Kidney (tissue), 14 donors: Measurements from ENCODE around the gene ASCL5. TPM values are rescaled to one million over a fixed set of nuclear protein-coding genes. Genes with fewer than 3 reads are reported as not detected.

Experiments used
- DNase-seq, 5 donors: peaks; one replicate each; pipeline ENCODE4 v3.0.0-alpha.2; 2013 to 2020
- FAIRE-seq: peaks from 2 replicates; lab custom pipeline; 2012; peaks lifted over from hg19 to GRCh38; lab: Jason Lieb, UNC
- H3K27ac ChIP-seq, 2 donors: one replicate each; pipeline ENCODE4 v1.7.0; 2013; ENCODE audit warnings: low read depth in 2 of 2, low read length in 2 of 2, inconsistent platforms in 1 of 2
- H3K27me3 ChIP-seq: one replicate; pipeline ENCODE4 v1.7.1; 2013; ENCODE audit warnings: low read length, inconsistent platforms; ENCODE audit not compliant: control insufficient read depth, insufficient read depth
- H3K36me3 ChIP-seq, 3 donors: one replicate each; pipeline versions ENCODE4 v1.7.0 to v1.7.1; 2013; ENCODE audit warnings: low read length in 3 of 3, control low read depth in 1 of 3, inconsistent platforms in 1 of 3; ENCODE audit not compliant: insufficient read depth in 3 of 3, control insufficient read depth in 2 of 3
- H3K4me1 ChIP-seq, 3 donors: one replicate each; pipeline versions ENCODE4 v1.7.0 to v1.7.1; 2013; ENCODE audit warnings: low read length in 3 of 3, inconsistent platforms in 1 of 3, low read depth in 1 of 3; ENCODE audit not compliant: control insufficient read depth in 2 of 3, insufficient read depth in 2 of 3
- H3K4me3 ChIP-seq, 3 donors: one replicate each; pipeline versions ENCODE4 v1.7.0 to v1.8.1; 2013; ENCODE audit warnings: low read length in 3 of 3, control low read depth in 1 of 3, inconsistent platforms in 1 of 3
- H3K9ac ChIP-seq, 3 donors: one replicate each; pipeline versions ENCODE4 v1.7.0 to v1.7.1; 2013; ENCODE audit warnings: low read length in 3 of 3, control low read depth in 1 of 3, inconsistent platforms in 1 of 3
- H3K9me3 ChIP-seq, 3 donors: one replicate each; pipeline versions ENCODE4 v1.7.0 to v1.7.1; 2013; ENCODE audit warnings: low read length in 3 of 3, control low read depth in 1 of 3, inconsistent platforms in 1 of 3; ENCODE audit not compliant: control insufficient read depth in 2 of 3, insufficient read depth in 1 of 3
- intact Hi-C: fragments of 100-400 bp; cut with DNase I; formaldehyde crosslinking; loops from one replicate; pipeline ENCODE4 v1.11.1; 2022
- polyA plus RNA-seq: library from polyadenylated mRNA; stranded (reverse); fragments of 350-450 nt; fragmentation: Illumina TruSeq; extraction: RNeasy Lipid Tissue Mini Kit (QIAGEN cat#74804); gene quantifications from one replicate; pipeline ENCODE4 v1.2.3, GENCODE V29; 2014; ENCODE audit warnings: low read depth, low replicate concordance; ENCODE audit not compliant: insufficient read depth
- total RNA-seq: library from RNA; stranded (reverse); fragmentation: NEBNext Ultra II Directional; extraction: Animal tissue kit (Norgen Biotek cat#: 25700); gene quantifications from one replicate; pipeline ENCODE4 v1.2.1, GENCODE V29; 2021
- TF ChIP-seq, protein P1 (sequence below): IDR thresholded peaks from 3 replicates; pipeline ENCODE4 v1.5.1; 2012; ENCODE audit warnings: mild to moderate bottlenecking, moderate library complexity, borderline replicate concordance; ENCODE audit not compliant: insufficient read depth; ENCODE audit errors: extremely low read depth
- donor health status: control.
- donor health status: control.
- donor health status: control.
- donor health status: control.
- donor health status: control.
- donor health status: DM: yes; HTN: yes; CAD: no.
- donor health status: Normal renal cell carcinoma (clear cell type).

Gene ASCL5
- total and polyA plus RNA-seq, 2 donors from 2014 or later = not detected

GRCh38 chr1:201080135-201080534 lies 46.8 kb downstream of the ASCL5 start:
- no peaks in the 10 kb centered on the region for H3K9me3 ChIP-seq
- DNase-seq (no peak), FAIRE-seq (no peak)
- H3K4me1 ChIP-seq = no peaks in the 10 kb centered on the region
- H3K27me3 ChIP-seq = no peaks in the 10 kb centered on the region
- TF ChIP-seq, protein P1, sequence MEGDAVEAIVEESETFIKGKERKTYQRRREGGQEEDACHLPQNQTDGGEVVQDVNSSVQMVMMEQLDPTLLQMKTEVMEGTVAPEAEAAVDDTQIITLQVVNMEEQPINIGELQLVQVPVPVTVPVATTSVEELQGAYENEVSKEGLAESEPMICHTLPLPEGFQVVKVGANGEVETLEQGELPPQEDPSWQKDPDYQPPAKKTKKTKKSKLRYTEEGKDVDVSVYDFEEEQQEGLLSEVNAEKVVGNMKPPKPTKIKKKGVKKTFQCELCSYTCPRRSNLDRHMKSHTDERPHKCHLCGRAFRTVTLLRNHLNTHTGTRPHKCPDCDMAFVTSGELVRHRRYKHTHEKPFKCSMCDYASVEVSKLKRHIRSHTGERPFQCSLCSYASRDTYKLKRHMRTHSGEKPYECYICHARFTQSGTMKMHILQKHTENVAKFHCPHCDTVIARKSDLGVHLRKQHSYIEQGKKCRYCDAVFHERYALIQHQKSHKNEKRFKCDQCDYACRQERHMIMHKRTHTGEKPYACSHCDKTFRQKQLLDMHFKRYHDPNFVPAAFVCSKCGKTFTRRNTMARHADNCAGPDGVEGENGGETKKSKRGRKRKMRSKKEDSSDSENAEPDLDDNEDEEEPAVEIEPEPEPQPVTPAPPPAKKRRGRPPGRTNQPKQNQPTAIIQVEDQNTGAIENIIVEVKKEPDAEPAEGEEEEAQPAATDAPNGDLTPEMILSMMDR = no peak
- intact Hi-C loops = no loop called here
- no peaks in the 10 kb centered on the region for H3K36me3 ChIP-seq
- H3K9ac ChIP-seq = no peak overlapping the region
- no peak overlapping the region for H3K27ac ChIP-seq
- no peak overlapping the region for H3K4me3 ChIP-seq

DNA sequence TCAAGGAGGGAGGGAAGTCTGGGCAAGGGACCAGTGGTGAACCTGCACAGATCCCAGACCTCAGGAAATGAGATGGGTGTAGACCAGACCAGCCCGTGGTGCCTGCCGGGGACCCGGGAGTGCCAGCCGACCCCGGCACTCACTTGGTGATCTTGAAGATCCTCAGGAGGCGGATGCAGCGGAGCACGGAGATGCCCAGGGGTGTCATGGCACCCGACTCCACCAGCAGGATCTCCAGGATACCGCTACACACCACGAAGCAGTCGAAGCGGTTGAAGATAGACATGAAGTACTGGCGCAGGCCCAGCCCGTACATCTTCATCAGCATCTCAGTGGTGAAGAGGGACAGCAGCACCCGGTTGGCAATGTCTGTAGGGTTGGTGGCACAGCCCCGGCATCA lies 49.2 kb downstream of the ASCL5 start:
- no peak for DNase-seq
- TF ChIP-seq, protein P1 = no peak
- no peak overlapping the region for H3K4me3 ChIP-seq
- intact Hi-C loops = no loop called here
- no peaks in the 10 kb centered on the region for H3K9me3 ChIP-seq
- H3K4me1 ChIP-seq = no peaks in the 10 kb centered on the region
- H3K36me3 ChIP-seq = no peaks in the 10 kb centered on the region
- no peak overlapping the region for H3K27ac ChIP-seq
- no peak for FAIRE-seq
- no peaks in the 10 kb centered on the region for H3K27me3 ChIP-seq
- H3K9ac ChIP-seq = no peak overlapping the region

GRCh38 chr1:201077116-201077515 lies 49.9 kb downstream of the ASCL5 start:
- intact Hi-C loops = no loop called here
- H3K9me3 ChIP-seq = no peaks in the 10 kb centered on the region

More at GRCh38 chr1:201077116-201077515, 49.9 kb downstream of the ASCL5 start:
- Histone ChIP-seq H3K27ac (no peak overlapping the region), H3K4me3 (no peak overlapping the region), H3K36me3 (no peaks in the 10 kb centered on the region), H3K9ac (no peak overlapping the region), H3K4me1 (no peaks in the 10 kb centered on the region), H3K27me3 (no peaks in the 10 kb centered on the region)
- TF ChIP-seq, protein P1 = no peak
- DNase-seq (peak in 2 of 5 donors; percentile 21 to 64), FAIRE-seq (no peak)
